ENCODE measurements around the gene NEURL3.
"Not testable (repeated sequence)": the region's sequence is repeated elsewhere in the genome, so short reads cannot be mapped to it uniquely, and the experiment has no call there.

NEURL3 gene

DNA sequence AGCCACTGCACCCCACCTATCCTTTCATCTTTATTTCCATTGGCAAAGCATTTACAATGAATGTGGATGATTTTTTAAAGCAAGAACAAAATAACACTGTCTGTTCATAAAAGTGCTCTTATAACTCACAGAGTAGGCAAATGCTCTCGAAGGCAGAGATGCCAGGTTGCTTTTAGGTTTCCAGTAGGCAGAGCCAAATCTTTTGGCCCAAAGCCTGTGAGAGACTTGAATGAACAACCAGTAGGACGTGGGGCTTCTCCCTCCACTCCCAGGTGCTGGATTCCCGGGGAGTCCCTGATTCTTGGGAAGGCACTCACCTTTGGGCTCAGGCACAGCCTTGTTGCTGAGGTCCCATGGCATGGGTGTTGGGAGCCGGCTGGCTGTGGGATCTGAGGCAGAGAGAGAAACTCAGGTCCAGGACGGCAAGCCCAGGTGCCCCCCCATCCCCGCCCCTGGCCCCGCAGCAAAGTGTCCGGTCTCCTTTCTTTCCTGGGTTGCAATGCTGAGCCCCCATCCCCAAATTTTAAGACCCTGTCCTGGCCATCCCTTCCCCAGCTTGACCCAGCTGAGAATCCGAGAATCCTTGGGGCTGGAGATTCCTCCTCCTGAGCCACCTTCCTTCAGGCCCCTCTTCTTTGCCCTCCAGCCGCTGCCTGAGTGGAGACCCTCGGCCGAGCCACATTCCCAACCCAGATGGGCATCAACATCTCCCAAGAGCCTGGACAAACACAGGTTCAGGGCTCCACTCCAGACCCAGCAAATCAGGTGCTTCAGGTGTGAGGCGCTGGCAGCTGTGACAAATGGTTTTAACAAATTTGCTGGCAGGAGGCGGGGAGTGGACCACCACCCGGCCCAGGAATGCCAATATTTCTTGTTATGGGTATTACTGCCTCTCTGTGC lies 5.8 kb downstream of the NEURL3 start:
- H3K4me3 ChIP-seq (ENCODE audit: low read depth, low read length): no peak overlapping the region
- TF ChIP-seq, protein P1, sequence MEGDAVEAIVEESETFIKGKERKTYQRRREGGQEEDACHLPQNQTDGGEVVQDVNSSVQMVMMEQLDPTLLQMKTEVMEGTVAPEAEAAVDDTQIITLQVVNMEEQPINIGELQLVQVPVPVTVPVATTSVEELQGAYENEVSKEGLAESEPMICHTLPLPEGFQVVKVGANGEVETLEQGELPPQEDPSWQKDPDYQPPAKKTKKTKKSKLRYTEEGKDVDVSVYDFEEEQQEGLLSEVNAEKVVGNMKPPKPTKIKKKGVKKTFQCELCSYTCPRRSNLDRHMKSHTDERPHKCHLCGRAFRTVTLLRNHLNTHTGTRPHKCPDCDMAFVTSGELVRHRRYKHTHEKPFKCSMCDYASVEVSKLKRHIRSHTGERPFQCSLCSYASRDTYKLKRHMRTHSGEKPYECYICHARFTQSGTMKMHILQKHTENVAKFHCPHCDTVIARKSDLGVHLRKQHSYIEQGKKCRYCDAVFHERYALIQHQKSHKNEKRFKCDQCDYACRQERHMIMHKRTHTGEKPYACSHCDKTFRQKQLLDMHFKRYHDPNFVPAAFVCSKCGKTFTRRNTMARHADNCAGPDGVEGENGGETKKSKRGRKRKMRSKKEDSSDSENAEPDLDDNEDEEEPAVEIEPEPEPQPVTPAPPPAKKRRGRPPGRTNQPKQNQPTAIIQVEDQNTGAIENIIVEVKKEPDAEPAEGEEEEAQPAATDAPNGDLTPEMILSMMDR (IDR thresholded peaks at IDR 0.05; ENCODE audit: low read depth, low read length, missing control alignments): no peak
- no peak for DNase-seq (ENCODE audit: low read depth)

DNA sequence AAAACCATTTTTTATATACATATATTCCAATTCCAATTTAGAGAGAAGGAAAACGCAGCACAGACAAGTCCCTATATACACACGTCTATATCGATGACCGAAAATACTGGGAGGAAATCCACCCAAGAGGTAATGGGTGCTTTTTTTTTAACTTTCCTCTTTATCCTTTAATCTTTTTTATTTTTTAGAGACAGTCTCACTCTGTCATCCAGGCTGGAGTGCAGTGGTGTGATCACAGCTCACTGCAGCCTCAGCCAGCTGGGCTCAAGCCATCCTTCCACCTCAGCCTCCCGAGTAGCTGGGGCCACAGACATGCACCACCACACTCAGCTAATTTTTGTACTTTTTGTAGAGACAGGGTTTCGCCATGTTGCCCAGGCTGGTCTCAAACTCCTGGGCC lies 6.5 kb downstream of the NEURL3 start:
- H3K4me3 ChIP-seq (ENCODE audit: low read depth, low read length); DNase-seq (ENCODE audit: low read depth): not testable (repeated sequence)

DNA sequence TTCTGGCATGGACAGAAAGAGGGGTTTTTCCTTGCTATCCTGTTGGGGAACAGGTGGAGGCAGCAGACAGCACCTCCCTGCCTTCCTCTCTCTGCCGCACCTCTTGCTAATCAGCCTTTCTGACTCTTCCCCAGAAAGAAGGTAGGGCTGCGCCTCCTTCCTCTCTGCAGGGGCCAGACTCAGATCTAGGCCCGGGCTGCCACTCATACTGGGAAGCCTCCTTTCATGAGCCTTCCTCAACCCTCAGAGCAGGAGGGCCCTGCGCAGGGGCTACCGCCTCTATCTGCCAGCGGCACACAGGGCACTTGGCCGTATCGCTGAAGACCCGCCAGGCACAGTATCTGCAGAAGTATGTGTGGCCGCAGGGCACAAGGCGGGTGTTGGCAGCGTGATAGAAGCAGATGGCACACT lies 7.1 kb downstream of the NEURL3 start:
- TF ChIP-seq, protein P1 (IDR thresholded peaks at IDR 0.05; ENCODE audit: low read depth, low read length, missing control alignments): no peak
- no peak for DNase-seq (ENCODE audit: low read depth)
- H3K4me3 ChIP-seq (ENCODE audit: low read depth, low read length): no peak overlapping the region

DNA sequence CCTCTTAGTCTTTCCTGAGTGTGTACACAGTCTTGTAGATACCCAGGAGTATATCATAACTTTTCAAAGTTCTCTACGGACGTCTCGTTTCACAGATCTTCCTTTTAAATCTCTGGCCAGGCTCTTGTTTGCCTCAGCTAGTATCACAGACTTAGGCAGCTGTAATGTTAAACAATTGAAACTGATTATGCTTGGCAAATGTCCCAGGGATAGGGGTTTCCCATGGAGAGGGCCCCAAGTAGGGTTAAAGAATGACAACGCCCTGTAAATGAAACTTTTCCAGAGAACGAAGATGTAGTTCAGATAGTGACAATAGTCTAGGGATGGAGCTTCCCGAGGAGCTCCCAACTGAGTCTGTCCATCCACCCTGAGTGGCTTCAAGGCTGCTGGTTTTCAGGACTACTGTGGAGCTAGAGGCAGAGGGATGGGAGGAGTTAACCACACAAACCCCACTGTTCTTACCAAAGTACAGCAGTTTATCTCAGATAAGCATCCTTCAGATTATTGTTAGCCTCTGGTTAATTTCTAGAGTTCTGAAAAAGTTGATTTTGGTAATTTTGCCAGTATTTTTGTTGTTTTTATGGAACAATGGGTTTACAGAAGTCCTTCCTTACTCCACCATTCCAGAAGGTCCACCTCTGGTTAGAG lies 9.1 kb downstream of the NEURL3 start:
- no peak overlapping the region for H3K4me3 ChIP-seq (ENCODE audit: low read depth, low read length)
- DNase-seq (ENCODE audit: low read depth): no peak
- TF ChIP-seq, protein P1 (IDR thresholded peaks at IDR 0.05; ENCODE audit: low read depth, low read length, missing control alignments): no peak

DNA sequence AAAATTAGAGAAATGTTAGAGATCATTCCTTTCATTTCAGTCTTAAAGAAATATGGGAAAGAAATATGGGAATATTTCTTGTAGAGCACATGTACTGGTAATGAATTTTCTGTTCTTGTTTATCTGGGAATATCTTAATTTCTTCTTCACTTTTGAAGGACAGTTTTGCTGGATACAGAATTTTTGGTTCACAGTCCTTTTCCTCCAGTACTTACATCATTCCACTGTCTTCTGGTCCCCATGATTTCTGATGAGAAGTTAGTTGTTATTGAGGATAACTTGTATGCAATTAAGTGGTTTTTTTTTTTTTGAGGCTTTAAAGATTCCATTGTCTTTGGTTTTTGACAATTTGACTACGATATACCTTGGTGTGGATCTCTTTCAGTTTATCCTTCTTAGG lies 11.0 kb downstream of the NEURL3 start:
- no peak for DNase-seq (ENCODE audit: low read depth)
- H3K4me3 ChIP-seq (ENCODE audit: low read depth, low read length): no peak overlapping the region
- TF ChIP-seq, protein P1 (IDR thresholded peaks at IDR 0.05; ENCODE audit: low read depth, low read length, missing control alignments): no peak

DNA sequence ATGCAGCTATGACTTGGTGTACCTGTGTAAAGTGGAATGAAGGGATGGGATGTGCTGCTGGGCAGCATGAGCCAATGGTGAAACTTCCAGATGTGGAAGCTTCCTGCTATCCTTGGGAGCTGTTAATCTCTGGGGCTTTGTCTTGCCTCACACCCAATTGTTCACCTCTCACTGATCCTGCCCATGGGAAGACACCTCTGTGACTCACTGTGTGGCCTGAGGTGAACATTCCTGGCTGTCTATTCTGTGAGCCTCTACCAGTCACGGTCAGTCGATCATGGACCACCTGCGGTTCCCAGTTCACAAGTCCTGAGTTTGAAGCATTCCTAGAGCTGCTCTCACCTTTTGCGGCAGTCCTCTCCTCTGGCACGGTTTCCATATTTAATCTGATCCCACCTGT lies 12.1 kb downstream of the NEURL3 start:
- TF ChIP-seq, protein P1 (IDR thresholded peaks at IDR 0.05; ENCODE audit: low read depth, low read length, missing control alignments): no peak

DNA sequence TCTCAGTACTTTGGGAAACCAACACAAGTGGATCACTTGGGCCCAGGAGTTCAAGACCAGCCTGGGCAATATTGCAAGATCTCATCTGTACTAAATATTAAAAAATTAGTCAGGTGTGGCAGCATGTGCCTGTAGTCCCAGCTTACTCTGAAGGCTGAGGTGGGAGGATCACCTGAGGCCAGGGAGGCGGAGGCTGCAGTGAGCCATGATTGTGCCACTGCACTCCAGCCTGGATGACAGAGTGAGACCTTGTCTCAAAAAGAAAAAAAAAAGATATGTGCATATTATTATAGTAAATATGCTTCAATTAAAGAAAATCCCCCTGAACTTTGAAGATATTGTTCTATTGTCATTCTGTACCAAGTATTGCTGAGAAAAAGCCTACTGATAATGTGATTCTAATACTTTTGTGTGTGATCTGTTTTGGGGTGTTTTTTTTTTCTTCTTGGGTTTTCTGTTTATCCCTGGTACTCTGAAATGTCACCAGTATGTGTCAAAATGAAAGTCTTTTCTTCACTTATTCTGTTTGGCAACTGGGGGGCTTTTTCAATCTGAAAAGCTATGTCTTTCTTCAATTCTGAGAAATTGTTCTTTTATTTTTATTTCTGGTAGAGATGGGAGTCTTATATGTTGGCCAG lies 13.2 kb downstream of the NEURL3 start:
- TF ChIP-seq, protein P1 (IDR thresholded peaks at IDR 0.05; ENCODE audit: low read depth, low read length, missing control alignments): no peak
- DNase-seq (ENCODE audit: low read depth): no peak

More for the DNA sequence above, 12.1 kb downstream of the NEURL3 start:
- no peak overlapping the region for H3K4me3 ChIP-seq (ENCODE audit: low read depth, low read length)
- DNase-seq (ENCODE audit: low read depth): no peak

More for the DNA sequence above, 13.2 kb downstream of the NEURL3 start:
- H3K4me3 ChIP-seq (ENCODE audit: low read depth, low read length): no peak overlapping the region

Measured in GM12864 (cell line).